Testis (tissue), 3 donors: Measurements from ENCODE around the gene NOTUM. TPM values are rescaled to one million over a fixed set of nuclear protein-coding genes. Genes with fewer than 3 reads are reported as not detected.

Experiments used
- DNase-seq: peaks from one replicate; pipeline ENCODE4 v3.0.0-alpha.2; 2019
- H3K27ac ChIP-seq, 2 donors: fragments of 200-600 bp; sonication (generic); one replicate each; pipeline ENCODE4 v1.5.1; 2019
- H3K27me3 ChIP-seq: fragments of 200-600 bp; sonication (generic); one replicate; pipeline ENCODE4 v1.5.1; 2019
- H3K36me3 ChIP-seq: fragments of 200-600 bp; sonication (generic); one replicate; pipeline ENCODE4 v1.5.1; 2017; ENCODE audit warnings: low read depth; ENCODE audit errors: missing control alignments
- H3K4me1 ChIP-seq: fragments of 200-600 bp; sonication (generic); one replicate; pipeline ENCODE4 v1.5.1; 2019
- H3K4me3 ChIP-seq, 2 donors: fragments of 200-600 bp; sonication (generic); one replicate each; pipeline ENCODE4 v1.5.1; 2017 to 2019
- H3K9me3 ChIP-seq: fragments of 200-600 bp; sonication (generic); one replicate; pipeline ENCODE4 v1.5.1; 2017
- POLR2A ChIP-seq: fragments of 450-650 bp; IDR thresholded peaks from one replicate; pipeline ENCODE4 v1.6.1; 2017; ENCODE audit warnings: antibody characterized with exemption, mild to moderate bottlenecking, moderate library complexity
- WGBS, 2 donors: methylation state at CpG; one replicate each; pipeline ENCODE4 v1.1.5; 2018; 5-methylcytosine and 5-hydroxymethylcytosine counted together
- intact Hi-C: fragments of 100-400 bp; cut with DNase I; formaldehyde crosslinking; loops from one replicate; pipeline ENCODE4 v1.15.1; 2023; ENCODE audit warnings: low total_unique reads
- polyA plus RNA-seq: library from polyadenylated mRNA; stranded (reverse); fragments of 350-450 nt; fragmentation: Illumina TruSeq; extraction: RNeasy Lipid Tissue Mini Kit (QIAGEN cat#74804); gene quantifications from one replicate; pipeline ENCODE4 v1.2.3, GENCODE V29; 2014; ENCODE audit warnings: low read depth, low replicate concordance; ENCODE audit not compliant: insufficient read depth
- total RNA-seq, 2 donors: library from RNA; depleted of rRNA; stranded (reverse); fragments of >200 nt; gene quantifications; one replicate each; pipeline ENCODE4 v1.2.3, GENCODE V29; 2016
- TF ChIP-seq, protein P1 (sequence below), 3 experiments: fragments of 450-650 bp in 2 of 3; fragments of 200-600 bp in 1 of 3; sonication (generic) in 1 of 3; IDR thresholded peaks; one replicate each; pipeline ENCODE4 v1.5.1; 2016 to 2019; ENCODE audit warnings: antibody characterized with exemption in 3 of 3, mild to moderate bottlenecking in 2 of 3, moderate library complexity in 1 of 3

NOTUM gene
- total and polyA plus RNA-seq, 3 donors from 2014 or later, result 5.1 to 13.2 (median 9.5) TPM

DNA sequence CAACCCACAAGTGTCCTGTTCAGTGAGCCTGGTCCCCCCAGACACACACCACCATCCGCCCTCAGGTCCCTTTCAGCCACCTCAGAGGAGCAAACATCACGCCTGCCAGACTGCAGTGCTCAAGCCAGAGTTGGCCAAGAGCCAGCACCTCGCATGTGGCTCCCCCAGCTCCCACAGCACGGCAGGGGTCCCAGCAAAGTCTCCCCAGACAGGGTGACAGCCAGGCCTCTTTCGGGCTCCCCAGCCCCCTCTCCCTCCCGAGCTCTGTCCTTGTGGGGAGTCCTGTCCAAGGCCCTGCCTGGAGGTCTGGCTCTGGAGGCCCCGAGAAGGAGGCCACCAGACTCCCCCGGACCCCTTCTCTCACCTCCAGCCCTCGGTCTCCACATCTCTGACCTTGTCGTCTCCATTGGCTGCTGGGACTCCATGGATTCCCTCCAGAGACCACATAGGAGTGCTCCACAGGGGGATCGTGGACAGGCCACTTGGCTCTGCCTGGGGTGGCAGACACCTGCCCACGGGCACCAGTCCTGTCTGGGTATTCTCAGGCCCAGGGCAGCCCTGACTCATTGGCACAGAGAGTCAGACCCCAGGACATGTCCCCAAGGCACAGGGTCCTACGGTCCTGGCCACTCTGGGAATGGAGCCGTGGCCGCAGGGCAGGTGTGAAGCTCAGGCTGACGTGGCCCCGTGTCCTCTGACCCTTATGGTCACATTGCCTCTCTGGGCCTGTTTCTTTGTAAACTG, 12.2 kb downstream of the NOTUM start:
- 84 to 87% methylated on average over 16 to 17 of the region's 17 CpGs for WGBS, 2 donors
- DNase-seq, result no peak
- Histone ChIP-seq H3K27ac (no peak overlapping the region), H3K4me1 (no peaks in the 10 kb centered on the region), H3K27me3 (no peaks in the 10 kb centered on the region), H3K36me3 (no peaks in the 10 kb centered on the region), H3K9me3 (no peaks in the 10 kb centered on the region), H3K4me3 (no peak overlapping the region)
- TF ChIP-seq, protein P1, sequence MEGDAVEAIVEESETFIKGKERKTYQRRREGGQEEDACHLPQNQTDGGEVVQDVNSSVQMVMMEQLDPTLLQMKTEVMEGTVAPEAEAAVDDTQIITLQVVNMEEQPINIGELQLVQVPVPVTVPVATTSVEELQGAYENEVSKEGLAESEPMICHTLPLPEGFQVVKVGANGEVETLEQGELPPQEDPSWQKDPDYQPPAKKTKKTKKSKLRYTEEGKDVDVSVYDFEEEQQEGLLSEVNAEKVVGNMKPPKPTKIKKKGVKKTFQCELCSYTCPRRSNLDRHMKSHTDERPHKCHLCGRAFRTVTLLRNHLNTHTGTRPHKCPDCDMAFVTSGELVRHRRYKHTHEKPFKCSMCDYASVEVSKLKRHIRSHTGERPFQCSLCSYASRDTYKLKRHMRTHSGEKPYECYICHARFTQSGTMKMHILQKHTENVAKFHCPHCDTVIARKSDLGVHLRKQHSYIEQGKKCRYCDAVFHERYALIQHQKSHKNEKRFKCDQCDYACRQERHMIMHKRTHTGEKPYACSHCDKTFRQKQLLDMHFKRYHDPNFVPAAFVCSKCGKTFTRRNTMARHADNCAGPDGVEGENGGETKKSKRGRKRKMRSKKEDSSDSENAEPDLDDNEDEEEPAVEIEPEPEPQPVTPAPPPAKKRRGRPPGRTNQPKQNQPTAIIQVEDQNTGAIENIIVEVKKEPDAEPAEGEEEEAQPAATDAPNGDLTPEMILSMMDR (IDR thresholded peaks at IDR 0.05), result no peak
- TF ChIP-seq POLR2A, result no peak
- intact Hi-C loops, result no loop called here

DNA sequence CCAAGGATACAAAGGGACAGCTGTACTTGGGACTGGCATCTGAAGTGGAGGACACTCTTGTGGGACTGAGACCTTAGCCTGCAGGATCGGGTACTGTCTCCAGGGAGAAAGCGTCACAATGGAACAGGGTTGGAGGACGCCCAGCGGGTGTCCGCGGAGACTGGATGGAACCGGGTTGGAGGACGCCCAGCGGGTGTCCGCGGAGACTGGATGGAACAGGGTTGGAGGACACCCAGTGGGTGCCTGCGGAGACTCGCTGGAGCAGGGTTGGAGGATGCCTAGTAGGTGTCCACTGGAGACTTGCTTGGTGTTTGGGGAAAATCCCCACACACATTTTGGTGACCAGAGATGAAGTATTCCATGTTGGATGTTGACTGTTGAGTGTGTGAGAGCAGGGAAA, 13.8 kb downstream of the NOTUM start, which contains the start of gene MYADML2:
MYADML2 (minus strand) TSS at position 45 of the 400 bp plus-strand sequence. CDS start 5,492 bp downstream, outside the sequence.
- DNase-seq, result no peak

GRCh38 chr17:81944858-81945257, 16.1 kb downstream of the NOTUM start:
- Histone ChIP-seq H3K36me3 (no peaks in the 10 kb centered on the region), H3K27ac (no peak overlapping the region), H3K4me3 (no peak overlapping the region), H3K9me3 (no peaks in the 10 kb centered on the region), H3K27me3 (no peaks in the 10 kb centered on the region), H3K4me1 (no peaks in the 10 kb centered on the region)
- 89 to 93% methylated on average over 9 of the region's 9 CpGs for WGBS, 2 donors
- intact Hi-C loops, result no loop called here
- DNase-seq, result no peak
- TF ChIP-seq, protein P1 (IDR thresholded peaks at IDR 0.05), result no peak
- TF ChIP-seq POLR2A, result no peak

More for the DNA sequence above, 13.8 kb downstream of the NOTUM start, which contains the start of gene MYADML2:
- H3K9me3 ChIP-seq, result no peaks in the 10 kb centered on the region
- intact Hi-C loops, result no loop called here
- H3K36me3 ChIP-seq, result no peaks in the 10 kb centered on the region
- no peaks in the 10 kb centered on the region for H3K27me3 ChIP-seq
- WGBS, 2 donors, result 74 to 82% methylated on average over 9 to 13 of the region's 13 CpGs
- H3K4me3 ChIP-seq, result no peak within 1 kb of the TSS
- H3K4me1 ChIP-seq, result no peaks in the 10 kb centered on the region
- H3K27ac ChIP-seq, result no peak within 1 kb of the TSS
- TF ChIP-seq POLR2A, result no peak
- TF ChIP-seq, protein P1 (IDR thresholded peaks at IDR 0.05), result no peak

- Histone ChIP-seq H3K27ac (no peak overlapping the region), H3K4me3 (no peak overlapping the region), H3K9me3 (no peaks in the 10 kb centered on the region), H3K36me3 (no peaks in the 10 kb centered on the region), H3K4me1 (no peaks in the 10 kb centered on the region), H3K27me3 (no peaks in the 10 kb centered on the region)
- 47 to 72% methylated on average over 4 to 11 of the region's 12 CpGs for WGBS, 2 donors
- DNase-seq, result no peak
- TF ChIP-seq, protein P1 (IDR thresholded peaks at IDR 0.05), result no peak
- no peak for TF ChIP-seq POLR2A
- intact Hi-C loops, result no loop called here
Observed at GRCh38 chr17:81942167-81942553, 18.8 kb downstream of the NOTUM start.
